D341Med (cell line): ENCODE data around the gene CD109.

Experiments used
- DNase-seq: peaks from one replicate; pipeline ENCODE4 v3.0.0; 2012; ENCODE audit warnings: low spot score

The CD109 gene

DNA sequence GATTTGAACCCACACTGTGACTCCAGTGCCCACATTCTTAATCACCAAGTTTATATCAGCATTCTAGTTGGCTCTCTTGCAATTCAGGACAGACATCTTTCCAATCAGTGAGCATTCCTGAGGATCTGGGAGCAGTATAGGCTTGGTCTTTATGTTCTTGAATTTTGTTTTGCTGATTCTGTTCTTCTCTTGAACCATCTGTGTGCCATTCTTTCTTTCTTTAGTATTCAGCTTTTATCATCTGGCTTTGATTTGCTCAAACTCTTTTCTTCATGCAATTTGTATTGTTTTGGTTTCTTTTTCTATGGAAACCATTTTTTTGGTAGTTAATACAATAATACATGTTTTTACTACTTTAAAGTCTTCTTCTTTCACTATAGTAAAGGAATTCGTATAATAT, 162.4 kb downstream of the CD109 start:
- DNase-seq, result no peak

DNA sequence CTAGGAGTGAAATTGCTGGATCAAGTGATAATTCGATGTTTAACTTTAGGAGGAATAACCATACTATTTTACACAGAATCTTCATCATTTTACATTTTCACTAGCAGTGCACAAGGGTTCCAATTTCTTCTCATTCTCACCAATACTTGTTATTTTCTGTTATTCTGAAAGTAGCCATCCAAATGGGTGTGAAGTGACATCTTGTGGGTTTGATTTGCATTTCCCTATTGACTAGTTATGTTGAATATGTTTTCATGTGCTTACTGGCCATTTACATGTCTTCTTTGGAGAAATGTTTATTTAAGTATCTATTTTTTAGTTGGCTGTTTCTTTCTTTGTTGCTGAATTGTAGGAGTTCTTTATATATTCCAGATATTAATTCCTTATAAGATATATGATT, 164.3 kb downstream of the CD109 start:
- DNase-seq, result no peak

GRCh38 chr6:73866305-73866704, 170.3 kb downstream of the CD109 start:
- DNase-seq, result no peak

DNA sequence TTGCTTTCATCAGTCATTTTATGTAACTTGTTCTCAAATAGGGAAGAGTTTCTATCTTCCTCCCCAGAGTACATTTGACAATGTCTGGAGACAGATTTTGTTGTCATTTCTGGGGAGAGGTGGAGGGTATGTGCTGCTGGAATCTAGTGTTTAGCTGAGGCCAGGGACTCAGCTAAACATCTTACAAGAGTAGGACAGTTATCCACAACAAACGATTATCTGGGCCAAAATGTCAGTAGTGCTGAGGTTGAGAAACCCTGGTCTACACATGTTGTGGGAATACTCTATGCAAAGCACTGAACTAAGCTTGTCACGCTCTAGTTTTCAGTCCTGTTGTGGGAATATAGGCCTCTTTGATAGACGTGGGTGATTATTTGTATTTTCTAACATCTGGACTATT, 171.4 kb downstream of the CD109 start:
- DNase-seq, result no peak

DNA sequence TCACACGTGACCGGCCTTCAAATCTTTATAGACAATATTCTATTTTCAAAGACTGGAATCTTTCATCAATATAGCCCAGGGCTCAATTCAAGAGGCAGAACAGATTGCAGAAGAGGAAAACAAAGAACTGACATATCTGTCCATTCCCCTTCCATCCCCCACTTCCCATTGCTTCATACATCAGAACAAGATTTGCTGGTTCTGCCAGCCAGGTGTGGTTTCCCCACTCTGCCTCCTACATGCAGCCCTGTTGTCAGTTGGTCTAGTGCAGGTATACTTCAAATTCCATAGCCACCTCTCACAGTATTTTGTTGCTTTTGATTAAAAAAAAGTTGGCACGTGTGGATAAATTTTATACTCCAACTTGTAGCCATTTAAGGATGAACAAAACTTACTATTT, 174.9 kb downstream of the CD109 start:
- DNase-seq, result no peak

GRCh38 chr6:73873081-73873480, 177.1 kb downstream of the CD109 start:
- no peak for DNase-seq
